HG02885 (cell line): Measurements from ENCODE around the gene CD81.

Experiments
- ATAC-seq: cut with Tn5 transposase; IDR thresholded peaks from one replicate; pipeline ENCODE4 v1.9.1; 2021; ENCODE audit warnings: mild to moderate bottlenecking; ENCODE audit not compliant: unreplicated experiment, poor library complexity

CD81 gene

DNA sequence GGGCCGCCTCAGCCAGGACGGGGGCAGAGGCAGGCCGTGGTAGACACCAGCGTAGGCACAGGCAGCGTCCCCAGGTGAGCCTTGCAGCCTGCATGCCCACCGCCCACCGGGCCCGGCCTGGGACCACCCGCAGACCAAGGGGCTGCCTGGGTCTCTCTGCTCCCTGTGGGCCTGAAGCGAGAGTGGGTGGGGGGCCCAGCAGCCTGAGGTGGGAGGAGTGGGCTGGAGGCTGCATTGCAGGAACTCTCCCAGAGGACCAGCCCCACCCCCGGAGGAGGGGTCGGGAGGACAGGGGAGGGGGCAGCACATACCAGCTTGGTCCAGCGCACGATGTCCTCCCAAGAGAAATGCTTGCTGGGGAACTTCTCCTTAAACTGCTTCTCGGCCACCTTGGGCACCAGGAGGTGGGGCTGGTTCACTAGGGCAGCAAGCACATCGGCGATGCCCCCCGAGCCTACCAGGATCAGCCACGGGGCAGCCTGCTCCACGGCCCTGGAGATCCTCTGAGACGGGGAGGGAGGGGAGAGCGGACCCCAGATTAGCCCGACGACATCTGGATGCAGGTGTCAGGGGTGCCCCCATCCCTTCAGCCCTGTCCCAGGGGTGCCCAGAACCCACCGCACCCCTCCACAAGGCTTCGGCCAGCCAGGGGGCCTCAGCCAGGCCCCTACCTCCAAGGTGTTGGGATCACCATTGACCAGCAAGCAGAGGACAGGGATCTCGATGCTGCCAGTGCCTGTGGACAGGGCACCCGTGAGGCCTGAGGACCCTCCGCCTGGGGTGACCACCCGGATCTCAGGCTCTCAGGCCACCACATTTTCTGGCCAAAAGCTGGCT lies 41.0 kb downstream of the CD81 start:
- no peak for ATAC-seq

- no peak for ATAC-seq
Observed at GRCh38 chr11:2418693-2419360, 41.7 kb downstream of the CD81 start.

DNA sequence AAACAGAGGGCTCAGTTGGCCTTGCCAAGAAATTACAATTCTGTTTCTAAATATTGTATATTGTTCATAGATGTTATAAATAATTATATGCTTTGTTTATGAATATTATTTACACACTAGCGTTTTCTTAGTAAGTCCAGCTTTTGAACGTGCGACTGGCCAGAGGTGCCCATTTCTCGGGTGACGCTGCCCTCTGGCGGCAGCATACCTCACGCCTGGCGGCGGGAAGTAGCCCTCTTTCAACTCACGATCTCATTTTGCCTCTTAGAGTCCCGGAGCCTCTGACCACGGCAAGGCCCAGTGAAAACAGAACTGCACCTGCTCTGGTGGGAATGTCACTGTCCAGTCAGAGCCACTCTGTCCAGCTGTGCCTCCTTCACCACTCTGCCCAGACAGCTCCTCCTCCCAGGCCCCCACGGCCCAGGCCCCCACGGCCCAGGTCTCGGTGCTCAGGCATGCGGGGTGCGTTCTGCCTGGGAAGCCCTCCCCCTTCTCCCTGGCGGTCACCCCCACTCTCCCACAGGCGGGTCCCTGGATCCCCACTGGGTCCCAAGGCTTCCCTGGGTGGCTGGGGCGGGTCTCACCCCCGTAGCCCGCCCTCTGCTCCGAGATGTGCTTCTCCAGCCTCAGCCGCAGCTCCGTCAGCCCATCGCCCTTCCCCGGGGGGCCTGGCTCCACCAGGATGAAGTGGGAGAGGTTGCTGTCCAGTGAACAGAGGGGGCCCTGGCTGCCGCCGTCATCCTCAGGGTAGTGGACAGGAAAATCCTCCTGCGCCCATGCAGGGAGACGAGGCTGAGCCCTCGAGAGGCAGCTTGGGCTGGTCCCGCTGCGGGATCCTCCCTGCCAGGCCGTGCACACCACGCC lies 42.8 kb downstream of the CD81 start:
- ATAC-seq: no peak

DNA sequence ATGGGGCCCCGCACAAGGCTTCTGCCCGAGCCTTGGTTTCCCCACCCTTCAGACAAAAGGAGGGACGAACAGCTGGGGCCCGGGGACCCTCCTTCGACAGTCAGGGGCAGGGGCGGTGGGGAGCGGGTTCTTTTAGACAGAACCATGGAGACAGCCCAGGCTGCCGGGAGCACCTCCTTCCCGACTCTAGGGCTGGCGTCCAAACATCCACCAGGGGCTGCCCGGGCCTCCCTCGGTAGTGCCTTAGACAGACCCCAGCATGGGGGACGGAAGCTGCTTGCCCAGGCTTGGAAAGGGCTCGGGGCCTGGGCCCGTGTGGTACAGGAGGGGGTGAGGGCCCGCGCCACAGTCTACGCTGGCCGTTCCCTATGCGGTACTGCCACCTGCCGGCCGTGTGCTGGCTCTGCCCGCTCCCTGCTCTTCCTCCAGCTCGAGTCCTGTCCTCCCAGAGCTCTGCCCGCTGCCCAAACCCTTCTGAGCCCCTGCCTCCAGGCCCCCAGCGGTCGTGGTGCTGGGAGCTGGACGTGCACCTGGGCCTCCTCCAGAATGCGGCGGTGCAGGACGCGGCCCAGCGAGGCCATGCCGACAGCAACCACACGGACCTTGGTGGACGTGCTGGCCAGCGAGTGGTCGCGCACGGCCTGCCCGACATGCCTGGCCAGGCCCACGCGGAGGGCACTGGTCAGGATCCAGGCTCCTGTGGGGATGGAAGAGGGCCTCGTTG lies 43.6 kb downstream of the CD81 start:
- peak; percentile 74 for ATAC-seq

DNA sequence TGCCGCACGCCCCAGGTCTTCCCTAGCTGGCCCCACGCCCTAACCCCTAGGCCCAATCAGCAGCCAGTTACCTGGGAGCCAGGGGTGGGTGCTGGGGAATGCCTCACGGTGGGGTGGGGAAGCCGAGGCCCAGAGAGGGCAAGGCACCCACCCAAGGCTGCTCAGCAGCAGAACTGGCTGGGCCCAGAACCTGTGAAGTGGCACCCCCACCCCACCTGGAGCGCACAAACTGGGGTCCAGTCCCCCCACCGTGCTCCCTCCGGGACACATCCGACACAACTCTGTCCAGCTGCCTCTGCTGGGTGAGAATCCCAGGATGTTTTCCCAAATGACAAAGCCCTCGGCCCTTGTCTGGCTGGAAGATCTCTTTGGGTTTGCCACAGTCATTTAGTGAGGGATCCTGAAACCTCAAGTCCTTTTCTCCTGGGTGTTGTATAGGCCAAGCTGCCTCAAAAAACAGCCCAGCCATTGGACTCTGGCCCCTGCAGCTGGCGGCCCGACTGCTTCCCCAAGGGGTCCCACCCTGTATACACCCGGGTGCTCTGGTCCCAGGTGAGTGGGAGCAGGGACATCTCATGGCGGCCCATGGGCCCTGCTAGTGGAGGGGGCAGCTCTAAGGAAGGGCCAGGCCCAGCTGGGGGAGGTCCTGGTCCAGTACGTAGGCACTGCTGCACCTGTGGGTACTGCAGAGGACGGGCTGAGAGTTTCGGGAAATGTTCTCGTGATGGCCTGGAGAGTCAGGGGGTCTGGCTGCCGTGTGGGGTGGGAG lies 44.3 kb downstream of the CD81 start:
- no peak for ATAC-seq

- no peak for ATAC-seq
Observed at GRCh38 chr11:2421996-2422395, 44.9 kb downstream of the CD81 start.

GRCh38 chr11:2422461-2423156 lies 45.5 kb downstream of the CD81 start:
- ATAC-seq: no peak

- no peak for ATAC-seq
Observed at GRCh38 chr11:2423157-2424025, 46.3 kb downstream of the CD81 start.

DNA sequence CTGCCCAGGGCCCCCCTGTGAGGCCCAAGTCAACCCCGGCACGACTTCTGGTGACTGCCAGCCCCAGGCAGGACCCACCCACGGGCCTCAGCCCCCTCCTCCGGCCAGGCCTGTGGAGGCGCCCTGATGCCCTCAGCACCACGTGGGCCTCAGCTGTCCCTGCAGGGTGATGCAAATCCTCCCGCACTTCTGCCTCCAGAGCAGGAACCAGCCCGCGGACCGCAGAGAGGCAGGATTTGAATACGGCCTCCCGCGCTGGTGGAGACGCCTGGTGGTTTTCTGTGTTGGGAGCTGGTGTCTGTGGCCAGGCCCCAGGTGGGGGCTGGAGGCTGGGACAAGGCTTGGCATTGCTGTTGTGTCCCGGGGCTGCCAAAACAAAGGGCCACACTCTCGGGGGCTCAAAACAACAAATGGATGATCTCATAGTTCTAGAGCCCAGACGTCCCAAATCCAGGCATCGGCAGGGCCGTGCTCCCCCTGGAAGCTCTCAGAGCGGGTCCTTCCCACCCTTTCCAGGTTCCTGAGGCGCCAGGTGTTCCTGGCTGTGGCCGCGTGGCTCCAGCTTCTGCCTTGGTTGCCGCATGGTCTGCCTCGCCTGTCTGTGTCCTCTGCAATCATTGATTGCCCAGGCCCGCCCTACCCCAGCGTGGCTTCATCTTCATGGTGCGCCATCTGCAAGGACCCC lies 47.8 kb downstream of the CD81 start:
- no peak for ATAC-seq

DNA sequence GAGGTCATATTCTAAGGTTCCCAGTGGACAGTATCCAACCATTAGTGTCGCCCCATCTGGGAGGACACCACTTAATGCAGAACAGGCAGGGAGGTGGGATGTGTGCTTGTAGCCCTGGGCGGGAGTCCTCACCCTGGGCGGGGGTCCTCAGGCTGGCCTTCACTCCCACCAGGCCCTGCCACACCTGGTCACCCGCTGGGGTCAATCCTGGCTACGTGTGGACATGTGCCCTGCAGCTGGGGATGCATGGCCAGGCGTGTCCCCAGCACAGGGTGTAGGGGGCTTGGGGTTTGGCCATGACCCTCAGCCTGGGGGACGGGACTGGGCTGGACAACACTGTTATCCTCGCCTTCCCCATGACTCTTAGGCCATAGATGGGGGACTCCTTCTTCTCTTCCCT lies 48.4 kb downstream of the CD81 start:
- ATAC-seq: no peak

GRCh38 chr11:2426221-2426620 lies 49.1 kb downstream of the CD81 start:
- no peak for ATAC-seq

DNA sequence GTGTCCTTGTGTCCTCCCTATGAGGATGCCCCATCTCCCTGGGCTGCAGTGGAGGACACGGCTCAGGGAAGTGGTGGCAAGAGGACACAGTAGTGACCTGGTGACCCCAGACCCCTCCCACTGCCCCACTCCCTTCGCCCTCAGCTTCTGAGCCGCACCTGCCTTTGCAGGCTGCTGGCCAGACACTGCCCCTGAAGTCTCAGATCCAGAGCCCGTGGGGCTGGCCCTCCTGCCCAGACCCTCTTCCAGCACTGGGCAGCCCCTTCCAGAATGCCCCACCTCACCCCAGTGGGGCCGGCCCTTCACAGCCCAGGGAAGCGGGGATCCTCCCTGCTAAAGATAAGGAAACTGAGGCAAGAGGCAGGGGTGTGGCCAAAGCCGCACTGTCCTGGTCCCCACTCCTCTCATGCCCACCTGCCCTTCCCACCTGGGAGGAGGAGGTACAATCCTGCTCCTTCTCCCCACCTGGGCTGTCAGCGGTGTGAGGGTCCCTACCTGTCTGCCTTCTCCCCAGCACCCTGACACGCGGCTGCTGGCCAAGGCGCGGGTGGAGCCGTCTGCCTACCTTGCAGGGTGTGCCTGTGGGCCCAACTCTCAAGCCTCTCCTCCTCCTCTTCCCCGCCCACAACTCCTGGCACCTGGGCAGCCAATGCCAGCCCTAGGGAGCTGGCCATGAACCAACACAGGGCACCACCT lies 49.9 kb downstream of the CD81 start:
- ATAC-seq: no peak

- no peak for ATAC-seq
Observed at GRCh38 chr11:2427721-2428321, 50.7 kb downstream of the CD81 start.

GRCh38 chr11:2428322-2428795 lies 51.2 kb downstream of the CD81 start:
- ATAC-seq: peak; percentile 55

DNA sequence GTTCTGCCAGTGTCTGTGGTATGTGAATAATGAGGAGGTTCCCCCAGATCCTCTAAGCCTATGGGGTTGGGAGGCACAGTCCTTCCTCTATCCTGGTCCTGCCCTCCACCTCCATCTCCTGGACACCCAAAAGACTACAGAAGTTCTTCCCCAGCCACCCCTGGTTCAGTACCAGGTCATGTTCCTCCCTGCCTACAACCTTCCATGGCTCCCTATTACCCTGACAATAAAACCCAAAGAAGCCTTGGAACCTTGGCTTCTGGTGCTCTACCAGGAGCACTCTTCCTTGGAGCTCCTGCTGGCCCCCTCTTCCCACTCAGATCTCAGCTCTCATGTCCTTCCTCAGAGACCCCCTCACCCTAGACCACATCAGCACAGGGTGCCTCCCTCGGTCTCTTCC lies 54.3 kb downstream of the CD81 start:
- ATAC-seq: no peak

DNA sequence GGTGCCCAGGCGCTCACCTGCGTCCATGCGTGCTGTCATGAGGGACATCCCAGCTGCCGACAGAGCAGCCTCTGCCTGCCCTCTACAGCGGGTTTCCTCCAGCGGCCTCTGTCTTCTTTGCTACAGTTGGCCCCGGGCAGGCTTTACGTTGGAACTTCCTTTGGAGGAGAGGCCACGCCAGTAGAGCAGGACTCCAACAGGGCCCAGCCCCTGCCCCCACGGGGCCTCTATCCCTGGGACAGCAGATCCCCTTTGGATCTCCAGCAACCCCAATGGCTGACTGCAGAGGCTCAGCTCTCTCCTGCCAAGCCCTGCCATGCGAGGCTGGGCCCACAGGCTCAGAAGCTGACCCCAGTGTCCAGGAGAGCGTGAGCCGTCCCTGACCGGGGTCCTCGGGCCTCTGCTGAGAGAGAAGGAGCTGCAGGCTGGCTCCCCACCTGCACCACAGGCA lies 55.1 kb downstream of the CD81 start:
- ATAC-seq: no peak
